Renal pelvis (tissue), 4 donors: Measurements from ENCODE around the gene ANKRD24. TPM values are rescaled to one million over a fixed set of nuclear protein-coding genes. Genes with fewer than 3 reads are reported as not detected.
"Not testable (repeated sequence)": the region's sequence is repeated elsewhere in the genome, so short reads cannot be mapped to it uniquely, and the experiment has no call there.

Source experiments
- DNase-seq: peaks from one replicate; pipeline ENCODE4 v3.0.0-alpha.2; 2013
- polyA plus RNA-seq, 3 donors: library from polyadenylated mRNA; unstranded; fragments of 120-200 nt; gene quantifications; one replicate each; pipeline ENCODE4 v1.2.1, GENCODE V29; 2013; ENCODE audit not compliant: insufficient read length in 3 of 3

The ANKRD24 gene
- polyA plus RNA-seq, 3 donors: 1.1 to 2.4 (median 1.7) TPM

- no peak for DNase-seq
Measured at GRCh38 chr19:4267901-4268815, 85.7 kb downstream of the ANKRD24 start.

GRCh38 chr19:4268816-4269430 is 86.4 kb downstream of the ANKRD24 start:
- no peak for DNase-seq

- DNase-seq: no peak
Measured at GRCh38 chr19:4272894-4273293, 90.4 kb downstream of the ANKRD24 start.

GRCh38 chr19:4274321-4274686 is 91.8 kb downstream of the ANKRD24 start:
- not testable (repeated sequence) for DNase-seq

Other genes with a start within 250 kb of the ANKRD24 start
- under 1 TPM in 2 of 3 donors, not detected in 1; 0.13 to 0.40 TPM for gene NMRK2, start 249.6 kb upstream of the ANKRD24 start, polyA plus RNA-seq
- 10 to 100 TPM; 45.2 to 50.0 (median 49.5) TPM for gene DAPK3, start 211.6 kb upstream of the ANKRD24 start, polyA plus RNA-seq
- gene EEF2, start 197.2 kb upstream of the ANKRD24 start, polyA plus RNA-seq: 1,000 to 10,000 TPM; 1,590 to 1,901 (median 1,709) TPM
- gene PIAS4, start 175.0 kb upstream of the ANKRD24 start, polyA plus RNA-seq: 10 to 100 TPM; 32.4 to 42.4 (median 36.2) TPM
- gene ZBTB7A, start 115.8 kb upstream of the ANKRD24 start, polyA plus RNA-seq: 10 to 100 TPM; 11.3 to 12.4 (median 11.9) TPM
- 100 to 1,000 TPM; 118 to 137 (median 133) TPM for gene MAP2K2, start 58.6 kb upstream of the ANKRD24 start, polyA plus RNA-seq
- gene CREB3L3, start 29.1 kb upstream of the ANKRD24 start, polyA plus RNA-seq: 1 to 10 TPM in 2 of 3 donors, under 1 TPM in 1; 0.87 to 1.4 (median 1.1) TPM
- 10 to 100 TPM; 21.9 to 29.5 (median 23.3) TPM for gene SIRT6, start 126 bp upstream of the ANKRD24 start, polyA plus RNA-seq
- under 1 TPM; 0.76 to 0.84 (median 0.82) TPM for gene EBI3, start 46.8 kb downstream of the ANKRD24 start, polyA plus RNA-seq
- gene YJU2, start 64.4 kb downstream of the ANKRD24 start, polyA plus RNA-seq: 10 to 100 TPM; 24.0 to 28.1 (median 24.9) TPM
- 1 to 10 TPM; 1.3 to 2.8 (median 2.1) TPM for gene SHD, start 96.6 kb downstream of the ANKRD24 start, polyA plus RNA-seq
- gene TMIGD2, start 119.7 kb downstream of the ANKRD24 start, polyA plus RNA-seq: under 1 TPM; 0.30 to 0.69 (median 0.41) TPM
- gene FSD1, start 121.9 kb downstream of the ANKRD24 start, polyA plus RNA-seq: 1 to 10 TPM; 6.7 to 9.0 (median 8.4) TPM
- gene STAP2, start 156.1 kb downstream of the ANKRD24 start, polyA plus RNA-seq: 10 to 100 TPM; 24.4 to 33.7 (median 31.4) TPM
- gene MPND, start 160.9 kb downstream of the ANKRD24 start, polyA plus RNA-seq: 10 to 100 TPM; 29.3 to 33.8 (median 31.8) TPM
- gene SH3GL1, start 217.9 kb downstream of the ANKRD24 start, polyA plus RNA-seq: 10 to 100 TPM; 63.5 to 82.4 (median 78.2) TPM
- 10 to 100 TPM; 23.6 to 26.1 (median 24.3) TPM for gene CHAF1A, start 220.0 kb downstream of the ANKRD24 start, polyA plus RNA-seq